Fibroblast of the aortic adventitia (primary cell): ENCODE results near the gene LHFPL3. TPM values are rescaled to one million over a fixed set of nuclear protein-coding genes. Genes with fewer than 3 reads are reported as not detected.
A peak's percentile ranks its signal among the peaks of the same experiment; 100 is the strongest.
"Not testable (repeated sequence)": the region's sequence is repeated elsewhere in the genome, so short reads cannot be mapped to it uniquely, and the experiment has no call there.

Source experiments
- DNase-seq: peaks from one replicate; pipeline ENCODE4 v3.0.0-alpha.2; 2010; ENCODE audit warnings: low read depth
- H3K4me3 ChIP-seq: 2 replicates; pipeline ENCODE4 v1.5.1; 2011; ENCODE audit warnings: low read depth, mild to moderate bottlenecking, control low read depth, low read length, moderate library complexity
- CTCF ChIP-seq: IDR thresholded peaks from 2 replicates; pipeline ENCODE4 v1.5.1; 2011; ENCODE audit warnings: mild to moderate bottlenecking, low read length, control low read depth, inconsistent platforms; ENCODE audit not compliant: insufficient read depth
- total RNA-seq: library from RNA; depleted of rRNA; stranded (reverse); fragments of >200 nt; gene quantifications from 2 replicates; pipeline ENCODE4 v1.2.3, GENCODE V29; 2012; ENCODE audit warnings: low replicate concordance

The LHFPL3 gene
- not detected in 2 replicates for total RNA-seq

- TF ChIP-seq CTCF: no peak
- peak within 1 kb of the TSS; percentile 39 for H3K4me3 ChIP-seq
- no peak for DNase-seq
Observed at GRCh38 chr7:104328296-104328969, at the start of gene LHFPL3. LHFPL3 (plus strand) TSS chr7:104328603.

- H3K4me3 ChIP-seq, DNase-seq: not testable (repeated sequence)
Observed at GRCh38 chr7:104281685-104282084, 46.7 kb upstream of the LHFPL3 start.

- no peak overlapping the region for H3K4me3 ChIP-seq
- no peak for TF ChIP-seq CTCF
- no peak for DNase-seq
Observed at GRCh38 chr7:104286839-104287238, 41.6 kb upstream of the LHFPL3 start.

- no peak for DNase-seq
- no peak for TF ChIP-seq CTCF
- no peak overlapping the region for H3K4me3 ChIP-seq
Observed at GRCh38 chr7:104288137-104288536, 40.3 kb upstream of the LHFPL3 start.

GRCh38 chr7:104294291-104294690, 34.1 kb upstream of the LHFPL3 start:
- no peak overlapping the region for H3K4me3 ChIP-seq
- DNase-seq: no peak
- no peak for TF ChIP-seq CTCF

- no peak for DNase-seq
- no peak for TF ChIP-seq CTCF
- H3K4me3 ChIP-seq: no peak overlapping the region
Observed at GRCh38 chr7:104296266-104296665, 32.1 kb upstream of the LHFPL3 start.

- no peak for DNase-seq
- no peak for TF ChIP-seq CTCF
- no peak overlapping the region for H3K4me3 ChIP-seq
Observed at GRCh38 chr7:104296900-104297299, 31.5 kb upstream of the LHFPL3 start.
